Neural cell (in vitro differentiated cells): ENCODE results near the gene SLC2A13. TPM values are rescaled to one million over a fixed set of nuclear protein-coding genes. Genes with fewer than 3 reads are reported as not detected.

Source experiments
- H2AFZ ChIP-seq: fragments of 200-600, 300-800 bp; sonication (generic), shearing (Covaris generic); 2 replicates; pipeline ENCODE4 v1.6.0; 2014; ENCODE audit warnings: low read depth, mild to moderate bottlenecking, antibody characterized with exemption, low read length, moderate library complexity
- H3F3A ChIP-seq: fragments of 200-600 bp; shearing (Covaris generic); 2 replicates; pipeline ENCODE4 v1.6.1; 2016; ENCODE audit warnings: mild to moderate bottlenecking, moderate library complexity, mixed read lengths, antibody characterized with exemption, low read length; ENCODE audit not compliant: insufficient read depth, poor library complexity, severe bottlenecking
- H3K27ac ChIP-seq: fragments of 200-600, 300-800 bp; sonication (generic), shearing (Covaris generic); 2 replicates; pipeline ENCODE4 v1.5.1; 2014; ENCODE audit warnings: mild to moderate bottlenecking, low read length, moderate library complexity
- H3K27me3 ChIP-seq: fragments of 300-800, 200-600 bp; sonication (generic), shearing (Covaris generic); 2 replicates; pipeline ENCODE4 v1.6.0; 2014; ENCODE audit warnings: mild to moderate bottlenecking, low read depth, low read length, moderate library complexity; ENCODE audit not compliant: insufficient read depth
- H3K36me3 ChIP-seq: fragments of 300-800, 200-600 bp; sonication (generic), shearing (Covaris generic); 2 replicates; pipeline ENCODE4 v1.5.1; 2014; ENCODE audit warnings: mild to moderate bottlenecking, antibody characterized with exemption, low read length, moderate library complexity; ENCODE audit not compliant: insufficient read depth
- H3K4me2 ChIP-seq: fragments of 300-800, 200-600 bp; sonication (generic), shearing (Covaris generic); 2 replicates; pipeline ENCODE4 v1.6.0; 2014; ENCODE audit warnings: mild to moderate bottlenecking, low read length
- H3K4me3 ChIP-seq: fragments of 300-800, 200-600 bp; sonication (generic), shearing (Covaris generic); 2 replicates; pipeline ENCODE4 v1.5.1; 2014; ENCODE audit warnings: mild to moderate bottlenecking, low read length, moderate library complexity
- H3K79me2 ChIP-seq: fragments of 200-600 bp; shearing (Covaris generic); replicated peaks from 2 replicates; pipeline ENCODE4 v1.6.0; 2014; ENCODE audit warnings: mild to moderate bottlenecking, low read length, moderate library complexity; ENCODE audit not compliant: insufficient read depth
- H3K9ac ChIP-seq: fragments of 300-800, 200-600 bp; sonication (generic), shearing (Covaris generic); 2 replicates; pipeline ENCODE4 v1.6.1; 2016; ENCODE audit warnings: mild to moderate bottlenecking, low read length, mixed read lengths
- H3K9me2 ChIP-seq: fragments of 200-600 bp; shearing (Covaris generic); 2 replicates; pipeline ENCODE4 v1.6.1; 2016; ENCODE audit warnings: mild to moderate bottlenecking, low read length, mixed read lengths; ENCODE audit not compliant: insufficient read depth
- H3K9me3 ChIP-seq: fragments of 200-600, 300-800 bp; sonication (generic), shearing (Covaris generic); 2 replicates; pipeline ENCODE4 v1.6.1; 2016; ENCODE audit warnings: mild to moderate bottlenecking, mixed run types, low read length, moderate library complexity, mixed read lengths
- H4K20me1 ChIP-seq: fragments of 200-600 bp; shearing (Covaris generic); 2 replicates; pipeline ENCODE4 v1.6.1; 2016; ENCODE audit warnings: mild to moderate bottlenecking, mixed run types; ENCODE audit not compliant: insufficient read depth
- EP300 ChIP-seq: fragments of 450-650 bp; conservative IDR thresholded peaks from 2 replicates; pipeline ENCODE4 v1.6.1; 2014; ENCODE audit warnings: antibody characterized with exemption, mild to moderate bottlenecking, moderate library complexity; ENCODE audit not compliant: poor library complexity, severe bottlenecking
- EZH2 ChIP-seq: fragments of 200-600, 300-800 bp; shearing (Covaris generic), sonication (generic); IDR thresholded peaks from 2 replicates; pipeline ENCODE4 v1.6.1; 2014; ENCODE audit warnings: antibody characterized with exemption, low read length, borderline replicate concordance, mild to moderate bottlenecking; ENCODE audit not compliant: insufficient read depth, poor library complexity, severe bottlenecking
- MXI1 ChIP-seq: fragments of 450-650 bp; conservative IDR thresholded peaks from 2 replicates; pipeline ENCODE4 v1.6.1; 2014; ENCODE audit warnings: antibody characterized with exemption, mild to moderate bottlenecking; ENCODE audit not compliant: poor library complexity, severe bottlenecking
- POLR2AphosphoS5 ChIP-seq: IDR thresholded peaks from 2 replicates; pipeline ENCODE4 v1.6.1; 2012
- RAD21 ChIP-seq: fragments of 450-650 bp; conservative IDR thresholded peaks from 2 replicates; pipeline ENCODE4 v1.6.1; 2014; ENCODE audit warnings: antibody characterized with exemption, mild to moderate bottlenecking, moderate library complexity
- SMC3 ChIP-seq: fragments of 450-650 bp; conservative IDR thresholded peaks from 2 replicates; pipeline ENCODE4 v1.6.1; 2014; ENCODE audit warnings: antibody characterized with exemption, mild to moderate bottlenecking, moderate library complexity; ENCODE audit not compliant: poor library complexity
- TAF1 ChIP-seq: IDR thresholded peaks from 2 replicates; pipeline ENCODE4 v1.6.1; 2012; ENCODE audit warnings: low read depth
- polyA plus RNA-seq: library from polyadenylated mRNA; depleted of rRNA; stranded (reverse); fragments of >200 nt; gene quantifications from 2 replicates; pipeline ENCODE4 v1.2.3, GENCODE V29; 2014
- TF ChIP-seq, protein P1 (sequence below): IDR thresholded peaks from 2 replicates; pipeline ENCODE4 v1.6.1; 2012; ENCODE audit warnings: borderline replicate concordance
- TF ChIP-seq, protein P2 (sequence below): fragments of 450-650 bp; IDR thresholded peaks from 2 replicates; pipeline ENCODE4 v1.5.1; 2014; ENCODE audit warnings: antibody characterized with exemption, mild to moderate bottlenecking, moderate library complexity; ENCODE audit not compliant: poor library complexity, severe bottlenecking

The SLC2A13 gene
- polyA plus RNA-seq, 1 donor from 2014 or later = 10.7 TPM

DNA sequence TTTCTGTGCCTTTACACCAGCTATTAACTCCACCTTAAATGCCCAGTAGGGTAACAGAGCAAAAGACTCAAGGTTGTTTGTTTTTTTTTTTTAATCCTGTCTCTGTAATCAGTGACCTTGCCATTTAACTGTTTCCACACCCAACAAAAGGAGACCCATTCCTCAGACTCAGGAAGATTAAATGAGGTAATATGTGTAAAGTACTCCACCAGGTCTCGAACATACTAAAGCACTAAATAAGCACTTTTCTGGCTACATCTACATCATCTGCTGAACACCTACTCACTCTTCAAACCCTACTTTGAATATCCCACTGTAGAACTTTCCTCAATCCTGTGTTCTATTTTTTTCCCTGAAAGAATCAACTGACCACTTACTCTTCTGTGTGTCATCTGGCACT, 4.1 kb downstream of the SLC2A13 start:
- no peak overlapping the region for H3K9ac ChIP-seq
- no peaks in the 10 kb centered on the region for H3K79me2 ChIP-seq
- H3K9me3 ChIP-seq = no peaks in the 10 kb centered on the region
- H3K9me2 ChIP-seq = no peaks in the 10 kb centered on the region
- no peak for TF ChIP-seq SMC3
- TF ChIP-seq RAD21 = no peak
- TF ChIP-seq MXI1 = no peak
- TF ChIP-seq, protein P1, sequence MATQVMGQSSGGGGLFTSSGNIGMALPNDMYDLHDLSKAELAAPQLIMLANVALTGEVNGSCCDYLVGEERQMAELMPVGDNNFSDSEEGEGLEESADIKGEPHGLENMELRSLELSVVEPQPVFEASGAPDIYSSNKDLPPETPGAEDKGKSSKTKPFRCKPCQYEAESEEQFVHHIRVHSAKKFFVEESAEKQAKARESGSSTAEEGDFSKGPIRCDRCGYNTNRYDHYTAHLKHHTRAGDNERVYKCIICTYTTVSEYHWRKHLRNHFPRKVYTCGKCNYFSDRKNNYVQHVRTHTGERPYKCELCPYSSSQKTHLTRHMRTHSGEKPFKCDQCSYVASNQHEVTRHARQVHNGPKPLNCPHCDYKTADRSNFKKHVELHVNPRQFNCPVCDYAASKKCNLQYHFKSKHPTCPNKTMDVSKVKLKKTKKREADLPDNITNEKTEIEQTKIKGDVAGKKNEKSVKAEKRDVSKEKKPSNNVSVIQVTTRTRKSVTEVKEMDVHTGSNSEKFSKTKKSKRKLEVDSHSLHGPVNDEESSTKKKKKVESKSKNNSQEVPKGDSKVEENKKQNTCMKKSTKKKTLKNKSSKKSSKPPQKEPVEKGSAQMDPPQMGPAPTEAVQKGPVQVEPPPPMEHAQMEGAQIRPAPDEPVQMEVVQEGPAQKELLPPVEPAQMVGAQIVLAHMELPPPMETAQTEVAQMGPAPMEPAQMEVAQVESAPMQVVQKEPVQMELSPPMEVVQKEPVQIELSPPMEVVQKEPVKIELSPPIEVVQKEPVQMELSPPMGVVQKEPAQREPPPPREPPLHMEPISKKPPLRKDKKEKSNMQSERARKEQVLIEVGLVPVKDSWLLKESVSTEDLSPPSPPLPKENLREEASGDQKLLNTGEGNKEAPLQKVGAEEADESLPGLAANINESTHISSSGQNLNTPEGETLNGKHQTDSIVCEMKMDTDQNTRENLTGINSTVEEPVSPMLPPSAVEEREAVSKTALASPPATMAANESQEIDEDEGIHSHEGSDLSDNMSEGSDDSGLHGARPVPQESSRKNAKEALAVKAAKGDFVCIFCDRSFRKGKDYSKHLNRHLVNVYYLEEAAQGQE = no peak
- no peak for TF ChIP-seq POLR2AphosphoS5
- TF ChIP-seq, protein P2, sequence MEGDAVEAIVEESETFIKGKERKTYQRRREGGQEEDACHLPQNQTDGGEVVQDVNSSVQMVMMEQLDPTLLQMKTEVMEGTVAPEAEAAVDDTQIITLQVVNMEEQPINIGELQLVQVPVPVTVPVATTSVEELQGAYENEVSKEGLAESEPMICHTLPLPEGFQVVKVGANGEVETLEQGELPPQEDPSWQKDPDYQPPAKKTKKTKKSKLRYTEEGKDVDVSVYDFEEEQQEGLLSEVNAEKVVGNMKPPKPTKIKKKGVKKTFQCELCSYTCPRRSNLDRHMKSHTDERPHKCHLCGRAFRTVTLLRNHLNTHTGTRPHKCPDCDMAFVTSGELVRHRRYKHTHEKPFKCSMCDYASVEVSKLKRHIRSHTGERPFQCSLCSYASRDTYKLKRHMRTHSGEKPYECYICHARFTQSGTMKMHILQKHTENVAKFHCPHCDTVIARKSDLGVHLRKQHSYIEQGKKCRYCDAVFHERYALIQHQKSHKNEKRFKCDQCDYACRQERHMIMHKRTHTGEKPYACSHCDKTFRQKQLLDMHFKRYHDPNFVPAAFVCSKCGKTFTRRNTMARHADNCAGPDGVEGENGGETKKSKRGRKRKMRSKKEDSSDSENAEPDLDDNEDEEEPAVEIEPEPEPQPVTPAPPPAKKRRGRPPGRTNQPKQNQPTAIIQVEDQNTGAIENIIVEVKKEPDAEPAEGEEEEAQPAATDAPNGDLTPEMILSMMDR = no peak
- TF ChIP-seq EZH2 = no peak
- no peak for TF ChIP-seq TAF1
- TF ChIP-seq EP300 = no peak
- no peaks in the 10 kb centered on the region for H3K36me3 ChIP-seq
- H2AFZ ChIP-seq = no peak overlapping the region
- H4K20me1 ChIP-seq = no peaks in the 10 kb centered on the region
- H3K27ac ChIP-seq = no peak overlapping the region
- no peak overlapping the region for H3K4me2 ChIP-seq
- no peaks in the 10 kb centered on the region for H3K27me3 ChIP-seq
- no peaks in the 10 kb centered on the region for H3F3A ChIP-seq
- no peak overlapping the region for H3K4me3 ChIP-seq

DNA sequence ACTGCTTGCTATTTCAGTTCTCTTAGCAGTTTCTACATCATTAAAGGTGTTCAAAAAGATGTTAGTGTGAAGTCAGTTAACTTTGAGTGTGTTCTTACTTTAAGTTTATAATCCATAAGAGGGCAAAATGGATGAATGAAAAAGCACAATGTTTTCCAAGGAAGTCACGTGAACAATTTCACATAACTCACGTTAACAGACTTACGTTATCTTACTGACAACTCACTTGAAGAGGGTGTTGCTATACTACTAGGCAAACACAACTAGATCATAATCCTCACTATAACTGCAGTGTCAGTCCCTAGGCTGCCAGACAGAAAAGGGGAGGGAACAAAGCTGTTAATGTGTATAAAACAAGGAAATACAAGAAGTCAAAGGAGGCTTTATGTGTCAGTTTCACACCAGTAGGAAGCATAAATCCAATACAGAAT, 6.4 kb downstream of the SLC2A13 start:
- no peaks in the 10 kb centered on the region for H3K27me3 ChIP-seq
- H3K27ac ChIP-seq = no peak overlapping the region
- H3K9me2 ChIP-seq = no peaks in the 10 kb centered on the region
- H3K4me2 ChIP-seq = no peak overlapping the region
- H3K79me2 ChIP-seq = no peaks in the 10 kb centered on the region
- TF ChIP-seq, protein P1 = no peak
- TF ChIP-seq POLR2AphosphoS5 = no peak
- TF ChIP-seq MXI1 = no peak
- TF ChIP-seq TAF1 = no peak
- no peak for TF ChIP-seq SMC3
- TF ChIP-seq, protein P2 = no peak
- TF ChIP-seq EZH2 = no peak
- TF ChIP-seq EP300 = no peak
- TF ChIP-seq RAD21 = no peak
- H3K4me3 ChIP-seq = no peak overlapping the region
- H3K9ac ChIP-seq = no peak overlapping the region
- no peaks in the 10 kb centered on the region for H3F3A ChIP-seq
- H3K36me3 ChIP-seq = no peaks in the 10 kb centered on the region
- no peak overlapping the region for H2AFZ ChIP-seq
- no peaks in the 10 kb centered on the region for H4K20me1 ChIP-seq
- no peaks in the 10 kb centered on the region for H3K9me3 ChIP-seq
